WI38 (cell line): Measurements from ENCODE around the gene GLI1.
"Not testable (repeated sequence)": the region's sequence is repeated elsewhere in the genome, so short reads cannot be mapped to it uniquely, and the experiment has no call there.

Source experiments
- H3K4me3 ChIP-seq: 2 replicates; pipeline ENCODE4 v1.5.1; 2011; ENCODE audit warnings: low read depth, mild to moderate bottlenecking, control low read depth, low read length
- CTCF ChIP-seq: IDR thresholded peaks from 2 replicates; pipeline ENCODE4 v1.5.1; 2012; ENCODE audit warnings: low read depth, mild to moderate bottlenecking, control low read depth, low read length

The GLI1 gene

GRCh38 chr12:57431654-57432188 lies 27.9 kb upstream of the GLI1 start:
- no peak for TF ChIP-seq CTCF
- peak overlapping the region; percentile 57 for H3K4me3 ChIP-seq

- H3K4me3 ChIP-seq, result no peak overlapping the region
- TF ChIP-seq CTCF, result no peak
Observed at GRCh38 chr12:57433370-57433769, 26.2 kb upstream of the GLI1 start.

- no peak within 1 kb of the TSS for H3K4me3 ChIP-seq
- TF ChIP-seq CTCF, result no peak
Observed at GRCh38 chr12:57434517-57435223, 24.9 kb upstream of the GLI1 start, which contains the start of gene INHBC. TSS of gene INHBC (plus strand) at chr12:57434784. CDS start at chr12:57434887, 103 bp downstream.

- no peak overlapping the region for H3K4me3 ChIP-seq
- TF ChIP-seq CTCF, result no peak
Observed at GRCh38 chr12:57435293-57435692, 24.3 kb upstream of the GLI1 start.

- TF ChIP-seq CTCF, result no peak
- no peak overlapping the region for H3K4me3 ChIP-seq
Observed at GRCh38 chr12:57438400-57438799, 21.2 kb upstream of the GLI1 start.

GRCh38 chr12:57439762-57440266 lies 19.8 kb upstream of the GLI1 start:
- no peak overlapping the region for H3K4me3 ChIP-seq
- TF ChIP-seq CTCF, result no peak

GRCh38 chr12:57441393-57441792 lies 18.2 kb upstream of the GLI1 start:
- not testable (repeated sequence) for H3K4me3 ChIP-seq
